ENCODE results near the gene SORCS2. TPM values are rescaled to one million over a fixed set of nuclear protein-coding genes. Genes with fewer than 3 reads are reported as not detected.

Gene SORCS2
- total RNA-seq, 1 experiment from 2014 or later: 0.15 TPM

DNA sequence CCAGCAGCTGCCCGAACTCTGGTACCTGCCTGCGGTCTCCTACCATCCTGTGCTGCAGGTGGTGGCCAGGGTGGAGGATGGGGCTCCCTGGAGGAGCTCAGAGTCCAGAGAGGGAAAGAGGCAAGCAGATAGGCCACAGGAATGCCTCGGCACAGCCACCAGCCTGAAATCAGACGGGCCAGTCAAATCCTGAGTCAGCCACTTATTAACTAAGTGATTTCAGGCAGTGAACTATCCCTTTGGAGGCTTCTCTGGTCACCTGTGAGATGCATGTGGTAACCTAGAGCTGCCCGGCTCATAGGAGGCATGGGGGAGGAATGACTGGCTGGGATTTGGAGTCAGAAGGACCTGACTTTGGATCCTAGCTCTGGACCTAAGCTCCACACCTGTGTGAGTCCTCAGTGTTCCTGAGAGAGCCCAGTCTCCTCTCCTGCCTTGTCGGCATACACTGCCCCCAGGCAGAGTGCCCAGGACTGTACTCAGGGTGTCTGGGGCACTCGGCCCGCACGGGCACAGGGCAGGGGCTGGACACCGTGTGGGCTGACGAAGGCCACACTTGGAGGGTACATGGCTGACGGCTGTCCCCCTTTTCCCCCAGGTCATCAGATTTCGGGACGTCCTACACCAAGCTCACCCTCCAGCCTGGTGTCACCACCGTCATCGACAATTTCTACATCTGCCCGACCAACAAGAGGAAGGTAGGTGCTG, 338.7 kb downstream of the SORCS2 start:
- H3K9me3 ChIP-seq (ENCODE audit: control insufficient read depth, insufficient read depth, low read depth, low read length): no peaks in the 10 kb centered on the region
- no peak for DNase-seq (ENCODE audit: low read depth, low spot score)
- no peaks in the 10 kb centered on the region for H3K4me1 ChIP-seq (ENCODE audit: control insufficient read depth, insufficient read depth, low read length)
- no TSS peak for BruUV-seq (replicated peaks)
- H3K4me3 ChIP-seq (ENCODE audit: low read depth in 2 of 2, low read length in 2 of 2): no peak overlapping the region
- intact Hi-C loops (cut with micrococcal nuclease; ENCODE audit: unreplicated experiment): no loop called here
- no peaks in the 10 kb centered on the region for H3K36me3 ChIP-seq (ENCODE audit: control insufficient read depth, insufficient read depth, low read length)
- in situ Hi-C loops (cut with HindIII; ENCODE audit: low pct_unique_long_range_greater_than_20kb, low sequenced_read_pairs): no loop called here
- ChIA-PET POLR2A (no interaction called here), CTCF (no interaction called here)
- H3K27ac ChIP-seq (ENCODE audit: low read length): no peak overlapping the region
- no peak for ATAC-seq
- no peaks in the 10 kb centered on the region for H3K27me3 ChIP-seq (ENCODE audit: control insufficient read depth, insufficient read depth, low read length)
- no peak for TF ChIP-seq POLR2AphosphoS5 (IDR thresholded peaks at IDR 0.05; ENCODE audit: low read depth, low read length)
- TF ChIP-seq TCF7L2 (IDR thresholded peaks at IDR 0.05; ENCODE audit: low read depth, low read length): no peak
- no peak for TF ChIP-seq SIN3A (IDR thresholded peaks at IDR 0.05; ENCODE audit: borderline replicate concordance, insufficient read depth, low read depth, low read length)
- TF ChIP-seq, protein P1, sequence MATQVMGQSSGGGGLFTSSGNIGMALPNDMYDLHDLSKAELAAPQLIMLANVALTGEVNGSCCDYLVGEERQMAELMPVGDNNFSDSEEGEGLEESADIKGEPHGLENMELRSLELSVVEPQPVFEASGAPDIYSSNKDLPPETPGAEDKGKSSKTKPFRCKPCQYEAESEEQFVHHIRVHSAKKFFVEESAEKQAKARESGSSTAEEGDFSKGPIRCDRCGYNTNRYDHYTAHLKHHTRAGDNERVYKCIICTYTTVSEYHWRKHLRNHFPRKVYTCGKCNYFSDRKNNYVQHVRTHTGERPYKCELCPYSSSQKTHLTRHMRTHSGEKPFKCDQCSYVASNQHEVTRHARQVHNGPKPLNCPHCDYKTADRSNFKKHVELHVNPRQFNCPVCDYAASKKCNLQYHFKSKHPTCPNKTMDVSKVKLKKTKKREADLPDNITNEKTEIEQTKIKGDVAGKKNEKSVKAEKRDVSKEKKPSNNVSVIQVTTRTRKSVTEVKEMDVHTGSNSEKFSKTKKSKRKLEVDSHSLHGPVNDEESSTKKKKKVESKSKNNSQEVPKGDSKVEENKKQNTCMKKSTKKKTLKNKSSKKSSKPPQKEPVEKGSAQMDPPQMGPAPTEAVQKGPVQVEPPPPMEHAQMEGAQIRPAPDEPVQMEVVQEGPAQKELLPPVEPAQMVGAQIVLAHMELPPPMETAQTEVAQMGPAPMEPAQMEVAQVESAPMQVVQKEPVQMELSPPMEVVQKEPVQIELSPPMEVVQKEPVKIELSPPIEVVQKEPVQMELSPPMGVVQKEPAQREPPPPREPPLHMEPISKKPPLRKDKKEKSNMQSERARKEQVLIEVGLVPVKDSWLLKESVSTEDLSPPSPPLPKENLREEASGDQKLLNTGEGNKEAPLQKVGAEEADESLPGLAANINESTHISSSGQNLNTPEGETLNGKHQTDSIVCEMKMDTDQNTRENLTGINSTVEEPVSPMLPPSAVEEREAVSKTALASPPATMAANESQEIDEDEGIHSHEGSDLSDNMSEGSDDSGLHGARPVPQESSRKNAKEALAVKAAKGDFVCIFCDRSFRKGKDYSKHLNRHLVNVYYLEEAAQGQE (IDR thresholded peaks at IDR 0.05; ENCODE audit: insufficient read depth in 1 of 2, low read depth in 2 of 2, low read length in 1 of 2): no peak
- TF ChIP-seq, protein P2, sequence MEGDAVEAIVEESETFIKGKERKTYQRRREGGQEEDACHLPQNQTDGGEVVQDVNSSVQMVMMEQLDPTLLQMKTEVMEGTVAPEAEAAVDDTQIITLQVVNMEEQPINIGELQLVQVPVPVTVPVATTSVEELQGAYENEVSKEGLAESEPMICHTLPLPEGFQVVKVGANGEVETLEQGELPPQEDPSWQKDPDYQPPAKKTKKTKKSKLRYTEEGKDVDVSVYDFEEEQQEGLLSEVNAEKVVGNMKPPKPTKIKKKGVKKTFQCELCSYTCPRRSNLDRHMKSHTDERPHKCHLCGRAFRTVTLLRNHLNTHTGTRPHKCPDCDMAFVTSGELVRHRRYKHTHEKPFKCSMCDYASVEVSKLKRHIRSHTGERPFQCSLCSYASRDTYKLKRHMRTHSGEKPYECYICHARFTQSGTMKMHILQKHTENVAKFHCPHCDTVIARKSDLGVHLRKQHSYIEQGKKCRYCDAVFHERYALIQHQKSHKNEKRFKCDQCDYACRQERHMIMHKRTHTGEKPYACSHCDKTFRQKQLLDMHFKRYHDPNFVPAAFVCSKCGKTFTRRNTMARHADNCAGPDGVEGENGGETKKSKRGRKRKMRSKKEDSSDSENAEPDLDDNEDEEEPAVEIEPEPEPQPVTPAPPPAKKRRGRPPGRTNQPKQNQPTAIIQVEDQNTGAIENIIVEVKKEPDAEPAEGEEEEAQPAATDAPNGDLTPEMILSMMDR (IDR thresholded peaks at IDR 0.05): no peak

DNA sequence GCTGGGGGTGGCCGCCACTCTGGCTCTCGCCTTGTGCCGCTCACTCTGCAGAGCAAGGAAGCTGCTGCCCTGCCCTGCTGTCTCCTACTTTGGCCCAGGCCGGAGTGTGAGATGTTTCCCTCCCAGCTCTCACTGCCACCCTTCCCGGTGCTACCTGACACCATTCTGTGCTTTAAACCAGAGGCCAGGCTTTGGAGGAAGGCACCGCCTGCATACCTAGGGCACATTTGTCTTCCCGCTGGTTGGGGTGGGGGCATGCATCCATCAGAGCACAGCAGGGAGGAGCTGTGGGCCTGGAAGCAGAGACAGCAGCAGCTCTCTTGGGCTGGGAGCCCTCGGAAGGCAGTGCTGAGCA, 339.3 kb downstream of the SORCS2 start:
- Histone ChIP-seq H3K4me1 (ENCODE audit: control insufficient read depth, insufficient read depth, low read length) (no peaks in the 10 kb centered on the region), H3K9me3 (ENCODE audit: control insufficient read depth, insufficient read depth, low read depth, low read length) (no peaks in the 10 kb centered on the region), H3K36me3 (ENCODE audit: control insufficient read depth, insufficient read depth, low read length) (no peaks in the 10 kb centered on the region), H3K27ac (ENCODE audit: low read length) (no peak overlapping the region), H3K27me3 (ENCODE audit: control insufficient read depth, insufficient read depth, low read length) (no peaks in the 10 kb centered on the region), H3K4me3 (ENCODE audit: low read depth in 2 of 2, low read length in 2 of 2) (no peak overlapping the region)
- TF ChIP-seq POLR2AphosphoS5 (IDR thresholded peaks at IDR 0.05; ENCODE audit: low read depth, low read length): no peak
- TF ChIP-seq, protein P1 (IDR thresholded peaks at IDR 0.05; ENCODE audit: insufficient read depth in 1 of 2, low read depth in 2 of 2, low read length in 1 of 2): no peak
- no peak for TF ChIP-seq TCF7L2 (IDR thresholded peaks at IDR 0.05; ENCODE audit: low read depth, low read length)
- TF ChIP-seq, protein P2 (IDR thresholded peaks at IDR 0.05): no peak
- TF ChIP-seq SIN3A (IDR thresholded peaks at IDR 0.05; ENCODE audit: borderline replicate concordance, insufficient read depth, low read depth, low read length): no peak
- intact Hi-C loops (cut with micrococcal nuclease; ENCODE audit: unreplicated experiment): no loop called here
- in situ Hi-C loops (cut with HindIII; ENCODE audit: low pct_unique_long_range_greater_than_20kb, low sequenced_read_pairs): no loop called here
- no TSS peak for BruUV-seq (replicated peaks)
- ChIA-PET POLR2A (no interaction called here), CTCF (no interaction called here)
- no peak for DNase-seq (ENCODE audit: low read depth, low spot score)
- no peak for ATAC-seq

Data from Panc1 (cell line).